Activated naive CD4-positive, alpha-beta T cell treated with anti-CD3 and anti-CD28 coated beads, Interleukin-2, amount 50 U/mL, for 16 hours (primary cell): ENCODE measurements around the gene ZNRF2.
"Not testable (repeated sequence)": the region's sequence is repeated elsewhere in the genome, so short reads cannot be mapped to it uniquely, and the experiment has no call there.

Source experiments
- DNase-seq: peaks from one replicate; pipeline ENCODE4 v3.0.0-alpha.2; 2020

The ZNRF2 gene

GRCh38 chr7:30363778-30364563 is 79.6 kb downstream of the ZNRF2 start:
- no peak for DNase-seq

- no peak for DNase-seq
Measured at GRCh38 chr7:30364773-30365172, 80.4 kb downstream of the ZNRF2 start.

- no peak for DNase-seq
Measured at GRCh38 chr7:30365621-30366020, 81.2 kb downstream of the ZNRF2 start.

GRCh38 chr7:30366606-30367005 is 82.2 kb downstream of the ZNRF2 start:
- DNase-seq = no peak

- no peak for DNase-seq
Measured at GRCh38 chr7:30367561-30367960, 83.2 kb downstream of the ZNRF2 start.

- no peak for DNase-seq
Measured at GRCh38 chr7:30369879-30370278, 85.5 kb downstream of the ZNRF2 start.

GRCh38 chr7:30371321-30371720 is 86.9 kb downstream of the ZNRF2 start:
- no peak for DNase-seq

GRCh38 chr7:30378275-30378674 is 93.9 kb downstream of the ZNRF2 start:
- DNase-seq = no peak

- DNase-seq = no peak
Measured at GRCh38 chr7:30379131-30379530, 94.7 kb downstream of the ZNRF2 start.

GRCh38 chr7:30379741-30380140 is 95.3 kb downstream of the ZNRF2 start:
- DNase-seq = no peak

- no peak for DNase-seq
Measured at GRCh38 chr7:30380294-30380693, 95.9 kb downstream of the ZNRF2 start.

GRCh38 chr7:30380824-30381223 is 96.4 kb downstream of the ZNRF2 start:
- DNase-seq = not testable (repeated sequence)

- DNase-seq = no peak
Measured at GRCh38 chr7:30382607-30383006, 98.2 kb downstream of the ZNRF2 start.

- DNase-seq = no peak
Measured at GRCh38 chr7:30389791-30390190, 105.4 kb downstream of the ZNRF2 start.

- DNase-seq = no peak
Measured at GRCh38 chr7:30390736-30391636, 106.6 kb downstream of the ZNRF2 start.

GRCh38 chr7:30391806-30392205 is 107.4 kb downstream of the ZNRF2 start:
- no peak for DNase-seq

- no peak for DNase-seq
Measured at GRCh38 chr7:30395676-30396075, 111.3 kb downstream of the ZNRF2 start.

- DNase-seq = no peak
Measured at GRCh38 chr7:30396389-30396788, 112.0 kb downstream of the ZNRF2 start.

- no peak for DNase-seq
Measured at GRCh38 chr7:30403477-30403876, 119.1 kb downstream of the ZNRF2 start.

GRCh38 chr7:30405179-30405578 is 120.8 kb downstream of the ZNRF2 start:
- no peak for DNase-seq

GRCh38 chr7:30406664-30407425 is 122.4 kb downstream of the ZNRF2 start:
- DNase-seq = no peak

GRCh38 chr7:30411173-30411572 is 126.8 kb downstream of the ZNRF2 start:
- no peak for DNase-seq

GRCh38 chr7:30411897-30412296 is 127.5 kb downstream of the ZNRF2 start:
- no peak for DNase-seq
